NCI-H446 (cell line): ENCODE data around the gene C19orf85.
"Not testable (repeated sequence)": the region's sequence is repeated elsewhere in the genome, so short reads cannot be mapped to it uniquely, and the experiment has no call there.

Source experiments
- DNase-seq, 2 experiments: peaks; one replicate each; lab custom pipeline; 2025; lab: John Stamatoyannopoulos, UW

Gene C19orf85

GRCh38 chr19:55464662-55465054 lies at the start of gene C19orf85:
TSS of gene C19orf85 (minus strand) at chr19:55464751. CDS start at chr19:55464554, 197 bp downstream.
- DNase-seq, result no peak

- no peak for DNase-seq
Observed at GRCh38 chr19:55508120-55508519, 43.6 kb upstream of the C19orf85 start.

GRCh38 chr19:55504981-55505380 lies 40.4 kb upstream of the C19orf85 start:
- no peak for DNase-seq

- DNase-seq, result no peak
Observed at GRCh38 chr19:55504252-55504603, 39.7 kb upstream of the C19orf85 start.

- DNase-seq, result peak; percentile 88 to 96
Observed at GRCh38 chr19:55503502-55504251, 39.1 kb upstream of the C19orf85 start.

GRCh38 chr19:55503157-55503501 lies 38.6 kb upstream of the C19orf85 start:
- no peak for DNase-seq

- no peak for DNase-seq
Observed at GRCh38 chr19:55502197-55502952, 37.8 kb upstream of the C19orf85 start.

- no peak for DNase-seq
Observed at GRCh38 chr19:55500368-55500952, 35.9 kb upstream of the C19orf85 start.

- DNase-seq, result no peak
Observed at GRCh38 chr19:55498246-55498840, 33.8 kb upstream of the C19orf85 start.

- no peak for DNase-seq
Observed at GRCh38 chr19:55497763-55498162, 33.2 kb upstream of the C19orf85 start.

GRCh38 chr19:55496820-55497219 lies 32.3 kb upstream of the C19orf85 start:
- DNase-seq, result not testable (repeated sequence)

GRCh38 chr19:55495646-55496349 lies 31.2 kb upstream of the C19orf85 start:
- no peak for DNase-seq

GRCh38 chr19:55494172-55494761 lies 29.7 kb upstream of the C19orf85 start:
- DNase-seq, result no peak

- no peak for DNase-seq
Observed at GRCh38 chr19:55493645-55494171, 29.2 kb upstream of the C19orf85 start.

- DNase-seq, result no peak
Observed at GRCh38 chr19:55493052-55493644, 28.6 kb upstream of the C19orf85 start.

GRCh38 chr19:55492362-55492944 lies 27.9 kb upstream of the C19orf85 start:
- no peak for DNase-seq

- DNase-seq, result no peak
Observed at GRCh38 chr19:55491546-55492360, 27.2 kb upstream of the C19orf85 start.

GRCh38 chr19:55490478-55491432 lies 26.2 kb upstream of the C19orf85 start:
- no peak for DNase-seq
